OCI-LY1 (cell line): ENCODE results near the gene FREY1.

Experiments
- EZH2 ChIP-seq: fragments of 200-600 bp; sonication (generic), shearing (Covaris generic); IDR thresholded peaks from 2 replicates; pipeline ENCODE4 v1.8.0; 2017; ENCODE audit warnings: borderline replicate concordance, mixed run types, mild to moderate bottlenecking, antibody characterized with exemption, low read length, moderate library complexity, mixed read lengths
- TF ChIP-seq, protein P1 (sequence below): fragments of 200-600 bp; sonication (generic), shearing (Covaris generic); IDR thresholded peaks from 2 replicates; pipeline ENCODE4 v1.5.1; 2017; ENCODE audit warnings: mild to moderate bottlenecking, antibody characterized with exemption, low read length, moderate library complexity, mixed read lengths

GRCh38 chr11:45887587-45887986, 19.5 kb downstream of the FREY1 start:
- TF ChIP-seq, protein P1, sequence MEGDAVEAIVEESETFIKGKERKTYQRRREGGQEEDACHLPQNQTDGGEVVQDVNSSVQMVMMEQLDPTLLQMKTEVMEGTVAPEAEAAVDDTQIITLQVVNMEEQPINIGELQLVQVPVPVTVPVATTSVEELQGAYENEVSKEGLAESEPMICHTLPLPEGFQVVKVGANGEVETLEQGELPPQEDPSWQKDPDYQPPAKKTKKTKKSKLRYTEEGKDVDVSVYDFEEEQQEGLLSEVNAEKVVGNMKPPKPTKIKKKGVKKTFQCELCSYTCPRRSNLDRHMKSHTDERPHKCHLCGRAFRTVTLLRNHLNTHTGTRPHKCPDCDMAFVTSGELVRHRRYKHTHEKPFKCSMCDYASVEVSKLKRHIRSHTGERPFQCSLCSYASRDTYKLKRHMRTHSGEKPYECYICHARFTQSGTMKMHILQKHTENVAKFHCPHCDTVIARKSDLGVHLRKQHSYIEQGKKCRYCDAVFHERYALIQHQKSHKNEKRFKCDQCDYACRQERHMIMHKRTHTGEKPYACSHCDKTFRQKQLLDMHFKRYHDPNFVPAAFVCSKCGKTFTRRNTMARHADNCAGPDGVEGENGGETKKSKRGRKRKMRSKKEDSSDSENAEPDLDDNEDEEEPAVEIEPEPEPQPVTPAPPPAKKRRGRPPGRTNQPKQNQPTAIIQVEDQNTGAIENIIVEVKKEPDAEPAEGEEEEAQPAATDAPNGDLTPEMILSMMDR: no peak
- no peak for TF ChIP-seq EZH2
